ENCODE data around the gene PPARD. TPM values are rescaled to one million over a fixed set of nuclear protein-coding genes. Genes with fewer than 3 reads are reported as not detected.
A peak's percentile ranks its signal among the peaks of the same experiment; 100 is the strongest.

The PPARD gene
- total RNA-seq, 2 donors from 2014 or later = 14.1 to 21.3 TPM

DNA sequence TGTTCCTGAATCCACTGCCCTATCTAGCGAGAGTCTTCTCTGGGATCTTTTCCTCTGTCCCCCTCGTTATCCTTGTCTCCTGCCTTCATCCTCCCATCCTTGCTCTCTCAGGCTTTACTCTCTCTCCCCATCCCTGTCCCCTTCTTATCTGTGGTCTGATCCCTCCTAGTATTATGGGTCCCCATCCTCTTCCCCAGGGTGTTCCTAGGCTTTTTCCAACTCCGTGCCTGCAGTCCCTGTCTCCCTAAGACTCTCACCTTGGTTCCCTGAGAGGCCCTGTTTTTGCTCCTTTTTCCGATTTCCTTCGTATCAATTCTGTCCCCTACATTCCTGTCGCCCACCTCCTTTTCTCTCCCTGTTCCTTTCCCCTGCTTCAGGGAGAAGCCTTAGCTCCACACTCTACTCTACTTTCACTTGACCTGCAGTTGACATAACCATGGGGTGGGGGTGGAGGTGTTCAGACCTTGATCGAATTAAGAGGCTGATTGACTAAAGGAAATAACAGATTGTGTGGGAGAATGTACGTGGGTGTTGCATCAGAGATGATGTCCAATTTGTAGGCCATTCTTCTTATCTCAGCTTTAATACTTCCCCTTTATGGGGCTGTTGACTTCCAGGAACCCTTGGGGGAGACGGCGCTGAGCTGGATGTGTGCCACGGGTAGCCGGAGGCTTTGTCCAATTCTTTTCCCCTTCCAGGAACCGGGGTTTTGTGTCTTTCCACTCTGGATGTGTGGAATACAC, 905 bp downstream of the PPARD start:
- peak; percentile 80 for DNase-seq
- peak; percentile 3 to 9 for ATAC-seq
- intact Hi-C loops (cut with DNase I) = loop anchor here (2.0 to 5.0 kb wide), 2 partner anchors 72 to 104 kb away; no protein-coding TSS in a partner anchor

DNA sequence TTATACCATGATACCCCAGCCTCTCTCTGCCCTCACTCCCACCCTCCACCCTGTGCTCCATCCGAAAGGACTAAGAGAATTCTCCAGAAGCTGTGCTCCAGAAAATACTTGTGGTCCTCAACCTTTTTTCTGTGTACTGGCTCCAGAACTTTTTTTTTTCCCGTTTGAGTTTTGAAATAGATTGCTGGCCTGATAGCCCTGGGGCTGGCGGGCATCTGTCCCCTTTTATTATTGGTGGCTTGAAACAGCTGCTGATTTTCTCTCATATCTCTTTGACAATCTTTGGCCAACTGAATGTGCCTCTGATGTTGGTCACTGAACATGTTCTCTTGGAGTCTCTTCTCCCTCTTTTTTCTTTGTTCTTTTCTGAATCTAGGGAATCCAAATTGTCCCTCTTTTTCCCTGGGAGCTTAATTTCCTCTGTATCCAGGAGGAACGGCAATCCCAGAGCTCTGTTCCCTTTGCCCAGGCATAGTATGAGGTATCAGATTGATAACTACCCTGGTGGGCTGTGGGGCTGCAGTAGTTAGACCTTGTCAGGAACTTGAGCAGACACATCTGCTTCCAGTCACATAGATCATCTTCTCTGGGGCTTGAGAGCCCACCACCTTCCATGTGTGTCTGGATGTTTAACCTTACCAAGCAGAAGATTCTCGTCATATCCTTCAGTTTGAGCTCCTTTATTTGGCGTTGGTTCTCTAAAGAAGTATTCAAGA, 1.6 kb downstream of the PPARD start:
- intact Hi-C loops (cut with DNase I) = loop anchor here (2.0 to 5.0 kb wide), 2 partner anchors 71 to 103 kb away; no protein-coding TSS in a partner anchor
- no peak for ATAC-seq
- DNase-seq = no peak

- intact Hi-C loops (cut with DNase I) = loop anchor here in 1 of 2 donors (10.0 kb wide), 1 partner anchor 53 kb away; no protein-coding TSS in a partner anchor
- DNase-seq (no peak), ATAC-seq (no peak)
These were observed 9.1 kb downstream of the PPARD start for GRCh38 chr6:35351422-35351821.

- DNase-seq (no peak), ATAC-seq (no peak)
- intact Hi-C loops (cut with DNase I) = loop anchor here in 1 of 2 donors (10.0 kb wide), 1 partner anchor 52 kb away; no protein-coding TSS in a partner anchor
These were observed 10.4 kb downstream of the PPARD start for GRCh38 chr6:35352735-35353134.

DNA sequence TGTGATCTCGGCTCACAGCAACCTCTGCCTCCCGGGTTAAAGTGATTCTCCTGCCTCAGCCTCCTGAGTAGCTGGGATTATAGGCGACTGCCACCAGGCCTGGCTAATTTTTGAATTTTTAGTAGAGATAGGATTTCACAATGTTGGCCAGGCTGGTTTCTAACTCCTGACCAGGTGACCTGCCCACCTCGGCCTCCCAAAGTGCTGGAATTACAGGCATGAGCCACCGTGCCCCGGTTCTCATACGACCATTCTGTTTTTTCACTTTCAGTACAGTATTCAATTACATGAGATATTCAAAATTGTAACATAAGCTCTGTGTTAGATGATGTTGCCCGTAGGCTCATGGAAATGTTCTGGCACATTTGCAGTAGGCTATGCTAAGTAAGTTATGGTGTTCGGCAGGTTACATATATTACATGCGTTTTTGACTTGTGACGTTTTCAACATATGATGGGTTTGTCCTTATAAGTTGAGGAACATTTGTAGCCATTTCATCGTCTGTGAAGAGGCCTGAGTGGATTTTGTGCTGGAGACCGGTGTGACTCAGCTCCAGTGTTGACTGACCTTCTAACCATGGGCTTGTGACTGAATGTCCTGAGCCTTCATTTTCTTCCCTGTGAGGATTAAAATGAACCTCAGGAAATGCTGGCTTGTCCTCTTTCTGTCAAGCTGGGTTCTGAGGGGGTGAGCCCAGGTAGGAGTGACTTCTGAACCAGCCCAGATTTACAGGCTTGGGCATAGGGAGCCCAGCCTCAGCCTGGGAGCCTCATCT, 12.2 kb downstream of the PPARD start:
- no peak for DNase-seq
- ATAC-seq = no peak
- intact Hi-C loops (cut with DNase I) = loop anchor here in 1 of 2 donors (10.0 kb wide), 1 partner anchor 50 kb away; no protein-coding TSS in a partner anchor

- intact Hi-C loops (cut with DNase I) = loop anchor here (2.0 to 10.0 kb wide), 2 partner anchors 20 to 48 kb away; no protein-coding TSS in a partner anchor
- DNase-seq = no peak
- ATAC-seq = no peak
These were observed 14.0 kb downstream of the PPARD start for GRCh38 chr6:35356391-35356790.

- ATAC-seq (no peak), DNase-seq (no peak)
- intact Hi-C loops (cut with DNase I) = loop anchor here (2.0 to 10.0 kb wide), 2 partner anchors 19 to 47 kb away; no protein-coding TSS in a partner anchor
These were observed 15.3 kb downstream of the PPARD start for GRCh38 chr6:35357677-35358076.

GRCh38 chr6:35358086-35358485, 15.7 kb downstream of the PPARD start:
- ATAC-seq (no peak), DNase-seq (no peak)
- intact Hi-C loops (cut with DNase I) = loop anchor here in 1 of 2 donors (10.0 kb wide), 1 partner anchor 47 kb away; no protein-coding TSS in a partner anchor

DNA sequence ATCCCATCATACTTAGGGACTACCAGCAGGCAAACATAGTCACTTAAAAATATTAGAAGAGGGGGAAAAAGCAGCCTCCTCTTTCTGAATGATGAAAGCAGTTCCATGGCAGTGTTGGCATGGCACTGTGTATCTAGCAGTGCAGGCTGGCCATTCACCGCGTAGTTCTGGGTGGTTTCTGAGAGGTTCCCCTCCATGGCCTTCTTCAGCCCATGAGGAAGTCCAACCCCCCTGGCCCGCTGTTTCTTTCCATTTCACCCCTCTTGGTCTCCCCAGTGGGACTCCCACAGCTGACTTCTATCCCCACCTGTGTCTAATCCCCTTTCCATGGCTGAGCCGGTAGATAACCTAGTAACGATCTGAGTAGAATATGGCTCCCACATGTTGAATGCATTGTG, 17.0 kb downstream of the PPARD start:
- DNase-seq (no peak), ATAC-seq (no peak)
- intact Hi-C loops (cut with DNase I) = loop anchor here in 1 of 2 donors (10.0 kb wide), 1 partner anchor 45 kb away; no protein-coding TSS in a partner anchor

- intact Hi-C loops (cut with DNase I) = loop anchor here in 1 of 2 donors (10.0 kb wide), 1 partner anchor 45 kb away; no protein-coding TSS in a partner anchor
- ATAC-seq = peak; percentile 60 to 61
- DNase-seq = peak; percentile 37
These were observed 17.5 kb downstream of the PPARD start for GRCh38 chr6:35359744-35360348.

DNA sequence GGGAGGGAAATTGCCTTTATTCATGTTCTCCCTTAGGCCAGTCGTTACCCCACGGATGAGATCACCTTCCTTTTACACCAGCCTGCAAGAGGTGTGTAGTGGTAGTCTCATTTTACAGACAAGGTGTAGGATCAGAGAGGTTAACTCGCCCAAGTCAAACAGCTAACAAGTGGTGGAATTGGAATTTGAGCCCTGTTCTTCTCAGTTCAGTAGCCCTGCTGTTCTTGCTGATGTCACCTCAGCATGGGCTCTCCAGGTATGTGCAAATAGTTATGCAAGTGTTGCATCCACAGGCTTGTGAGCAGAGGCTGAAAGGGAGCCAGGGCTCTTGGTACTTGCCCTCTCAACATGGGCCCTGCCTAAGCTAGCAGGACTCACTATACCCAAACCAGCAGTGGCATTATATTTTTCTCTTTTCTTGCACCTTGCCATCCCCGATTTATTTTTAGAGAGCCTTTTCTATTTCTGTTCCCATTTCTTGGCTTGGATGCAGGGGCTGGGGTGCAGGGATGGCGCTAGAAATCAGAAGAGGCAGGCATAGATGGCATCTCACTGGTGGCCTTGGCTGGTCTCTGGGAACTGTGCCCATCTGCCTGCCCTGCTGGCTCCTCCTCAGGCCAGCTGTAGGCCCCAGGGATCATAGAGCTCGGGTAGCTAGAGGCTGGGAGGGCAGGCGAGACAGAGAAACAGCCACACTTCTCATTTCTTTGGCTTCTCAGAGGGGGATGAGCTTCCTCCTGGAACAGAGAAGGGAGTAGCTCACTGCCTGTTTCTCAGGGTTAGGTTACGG, 18.2 kb downstream of the PPARD start:
- ATAC-seq (peak; percentile 58 to 65), DNase-seq (no peak)
- intact Hi-C loops (cut with DNase I) = no loop called here

DNA sequence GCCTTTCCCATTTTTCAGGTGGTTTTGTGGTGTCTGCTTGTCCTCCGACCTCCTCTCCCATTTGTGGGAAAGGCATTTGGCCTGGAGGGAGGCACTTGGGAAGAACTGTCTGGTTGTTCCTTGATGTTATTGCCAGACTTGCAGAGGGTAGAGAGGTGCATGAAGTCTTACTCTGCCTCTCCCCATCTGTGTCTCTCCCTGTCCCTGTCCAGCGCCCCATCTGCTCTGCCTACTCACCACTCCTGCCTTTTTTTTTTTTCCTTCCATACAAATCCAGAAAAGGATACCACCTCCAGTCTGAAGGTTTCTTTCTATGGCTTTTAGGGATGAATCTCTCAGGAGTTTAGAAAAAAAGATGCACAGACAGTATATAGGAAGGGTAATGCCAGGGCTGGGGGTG, 19.8 kb downstream of the PPARD start:
- no peak for DNase-seq
- intact Hi-C loops (cut with DNase I) = no loop called here
- ATAC-seq = no peak

- peak; percentile 44 for DNase-seq
- ATAC-seq = peak; percentile 39 to 73
- intact Hi-C loops (cut with DNase I) = no loop called here
These were observed 21.0 kb downstream of the PPARD start for GRCh38 chr6:35363293-35363750.

- ATAC-seq = no peak
- DNase-seq = no peak
- intact Hi-C loops (cut with DNase I) = no loop called here
These were observed 23.3 kb downstream of the PPARD start for GRCh38 chr6:35365594-35366203.

DNA sequence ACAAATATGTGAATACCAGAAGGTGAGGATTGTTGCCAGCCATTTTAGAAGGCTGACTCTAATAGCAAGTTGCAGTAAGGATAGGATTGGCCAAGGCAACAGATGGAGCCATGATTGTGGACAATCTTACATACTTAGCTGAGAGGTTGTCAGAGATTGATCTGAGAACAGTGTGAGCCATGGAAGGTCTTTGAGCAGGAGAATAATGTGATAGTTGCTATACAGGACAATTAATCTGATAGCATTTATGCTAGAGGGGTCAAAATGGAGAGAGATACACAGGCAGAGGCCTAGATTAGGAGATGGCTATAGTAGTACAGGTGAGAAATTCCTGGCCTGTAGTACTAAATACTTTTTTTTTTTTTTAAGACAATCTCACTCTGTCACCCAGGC, 23.8 kb downstream of the PPARD start:
- intact Hi-C loops (cut with DNase I) = no loop called here
- ATAC-seq (no peak), DNase-seq (no peak)

GRCh38 chr6:35367646-35368037, 25.3 kb downstream of the PPARD start:
- ATAC-seq = no peak
- intact Hi-C loops (cut with DNase I) = no loop called here
- no peak for DNase-seq

- no peak for ATAC-seq
- DNase-seq = no peak
- intact Hi-C loops (cut with DNase I) = no loop called here
These were observed 25.9 kb downstream of the PPARD start for GRCh38 chr6:35368038-35368887.
